Endothelial cell of umbilical vein (primary cell): ENCODE data around the gene THBS1. TPM values are rescaled to one million over a fixed set of nuclear protein-coding genes. Genes with fewer than 3 reads are reported as not detected.
A peak's percentile ranks its signal among the peaks of the same experiment; 100 is the strongest.

ENCODE experiments used
- BruUV-seq: library from RNA; stranded (reverse); fragments of 400-500 nt; replicated peaks from 2 replicates; lab custom pipeline; 2021; lab: Mats Ljungman, UMichigan
- CTCF ChIA-PET: fragments of 300-600, 350-600 bp; sonication (Branson Sonifier 250); formaldehyde crosslinking; loops from one replicate; lab custom pipeline; 2021; ENCODE audit warnings: antibody characterized with exemption, inconsistent platforms; lab: Charles Lee
- POLR2A ChIA-PET: fragments of 300-600, 350-600 bp; sonication (Branson Sonifier 250); formaldehyde crosslinking; loops from one replicate; lab custom pipeline; 2021; ENCODE audit warnings: antibody characterized with exemption, inconsistent platforms; lab: Charles Lee
- DNase-seq: peaks from one replicate; pipeline ENCODE4 v3.0.0-alpha.2; 2011; ENCODE audit warnings: low read depth, low spot score
- FAIRE-seq: peaks from 2 replicates; lab custom pipeline; 2011; peaks lifted over from hg19 to GRCh38; lab: Jason Lieb, UNC
- H2AFZ ChIP-seq: 2 replicates; pipeline ENCODE4 v1.6.0; 2012; ENCODE audit warnings: low read depth, low read length, control low read depth, inconsistent platforms
- H3K27ac ChIP-seq: 2 replicates; pipeline ENCODE4 v1.5.1; 2011; ENCODE audit warnings: low read depth, mild to moderate bottlenecking, control low read depth, low read length, moderate library complexity; ENCODE audit not compliant: insufficient read depth
- H3K27me3 ChIP-seq, 2 experiments: 2 replicates each; pipeline versions ENCODE4 v1.6.0 to v1.6.1; 2011; ENCODE audit warnings: low read length in 2 of 2, mixed read lengths in 1 of 2; ENCODE audit not compliant: control insufficient read depth in 2 of 2, insufficient read depth in 2 of 2
- H3K36me3 ChIP-seq, 2 experiments: 2 replicates in 1 of 2; 3 replicates in 1 of 2; pipeline ENCODE4 v1.5.1; 2011; ENCODE audit warnings: low read length in 2 of 2, mild to moderate bottlenecking in 1 of 2, moderate library complexity in 1 of 2; ENCODE audit not compliant: control insufficient read depth in 2 of 2, insufficient read depth in 2 of 2; ENCODE audit errors: extremely low read depth in 1 of 2
- H3K4me1 ChIP-seq: 3 replicates; pipeline ENCODE4 v1.5.1; 2011; ENCODE audit warnings: mild to moderate bottlenecking, low read length; ENCODE audit not compliant: control insufficient read depth, insufficient read depth; ENCODE audit errors: extremely low read depth
- H3K4me2 ChIP-seq: 2 replicates; pipeline ENCODE4 v1.6.1; 2011; ENCODE audit warnings: low read length, control low read depth, mixed read lengths; ENCODE audit not compliant: insufficient read depth
- H3K4me3 ChIP-seq, 3 experiments: fragments of 200-600 bp in 1 of 3; sonication (generic), shearing (Covaris generic) in 1 of 3; replicated peaks in 1 of 3; 2 replicates each; pipeline ENCODE4 v1.5.1; 2011 to 2016; ENCODE audit warnings: control low read depth in 3 of 3, low read length in 3 of 3, mild to moderate bottlenecking in 2 of 3, inconsistent platforms in 1 of 3, low read depth in 1 of 3, moderate library complexity in 1 of 3; ENCODE audit not compliant: insufficient read depth in 1 of 3
- H3K79me2 ChIP-seq: 2 replicates; pipeline ENCODE4 v1.6.0; 2012; ENCODE audit warnings: low read length, inconsistent platforms; ENCODE audit not compliant: control insufficient read depth, insufficient read depth
- H3K9ac ChIP-seq: replicated peaks from 2 replicates; pipeline ENCODE3; 2011; ENCODE audit warnings: low read length, control low read depth; ENCODE audit not compliant: insufficient read depth; ENCODE audit errors: extremely low read depth
- H3K9me1 ChIP-seq: replicated peaks from 3 replicates; pipeline ENCODE4 v1.6.0; 2011; ENCODE audit warnings: mild to moderate bottlenecking, low read length; ENCODE audit not compliant: control insufficient read depth, insufficient read depth; ENCODE audit errors: extremely low read depth
- H3K9me3 ChIP-seq: replicated peaks from 2 replicates; pipeline ENCODE4 v1.5.1; 2012; ENCODE audit warnings: low read length, inconsistent platforms; ENCODE audit not compliant: control insufficient read depth, insufficient read depth
- H4K20me1 ChIP-seq: replicated peaks from 2 replicates; pipeline ENCODE3; 2011; ENCODE audit warnings: mild to moderate bottlenecking, low read length; ENCODE audit not compliant: control insufficient read depth, insufficient read depth; ENCODE audit errors: extremely low read depth
- CTCF ChIP-seq, 2 donors: IDR thresholded peaks; 1 replicate in 1 of 2; 2 replicates in 1 of 2; pipeline ENCODE4 v1.5.1; 2011; ENCODE audit warnings: low read length in 2 of 2, mild to moderate bottlenecking in 2 of 2, moderate library complexity in 2 of 2, control low read depth in 1 of 2, inconsistent platforms in 1 of 2, low read depth in 1 of 2; ENCODE audit not compliant: insufficient read depth in 1 of 2; ENCODE audit errors: extremely low read depth in 1 of 2
- EZH2 ChIP-seq: IDR thresholded peaks from 2 replicates; pipeline ENCODE4 v1.6.1; 2012; ENCODE audit warnings: borderline replicate concordance, low read depth, mild to moderate bottlenecking, moderate library complexity, low read length, inconsistent platforms; ENCODE audit not compliant: severe bottlenecking
- FOS ChIP-seq: IDR thresholded peaks from 2 replicates; pipeline ENCODE4 v1.6.1; 2011; ENCODE audit warnings: mild to moderate bottlenecking, low read length, moderate library complexity, borderline replicate concordance; ENCODE audit not compliant: insufficient read depth
- GATA2 ChIP-seq: IDR thresholded peaks from 2 replicates; pipeline ENCODE4 v1.7.0; 2011; ENCODE audit warnings: low read depth, mild to moderate bottlenecking, moderate library complexity, mixed read lengths, low read length; ENCODE audit not compliant: insufficient read length, insufficient read depth
- JUN ChIP-seq: IDR thresholded peaks from 2 replicates; pipeline ENCODE4 v1.6.1; 2011; ENCODE audit warnings: borderline replicate concordance, low read depth; ENCODE audit not compliant: insufficient read length, insufficient read depth
- MAX ChIP-seq: IDR thresholded peaks from 2 replicates; pipeline ENCODE4 v1.6.1; 2011; ENCODE audit not compliant: insufficient read depth, insufficient read length
- MYC ChIP-seq: IDR thresholded peaks from one replicate; pipeline ENCODE4 v1.6.1; 2011; ENCODE audit warnings: mild to moderate bottlenecking, low read depth, low read length
- POLR2A ChIP-seq: IDR thresholded peaks from 2 replicates; pipeline ENCODE4 v1.6.1; 2012; ENCODE audit warnings: low read depth, mild to moderate bottlenecking, control low read depth, low read length
- POLR2AphosphoS5 ChIP-seq: IDR thresholded peaks from 2 replicates; pipeline ENCODE4 v1.6.1; 2012; ENCODE audit warnings: low read depth, mild to moderate bottlenecking, control low read depth, low read length, moderate library complexity; ENCODE audit not compliant: insufficient read depth
- dilution Hi-C: fragments of 300-500 bp; cut with MboI; formaldehyde crosslinking; loops from one replicate; pipeline ENCODE4 v1.15.0; 2019; ENCODE audit warnings: low sequenced_read_pairs; ENCODE audit not compliant: extremely low pct_ligation_motif_present
- intact Hi-C: fragments of 100-400 bp; cut with micrococcal nuclease; formaldehyde crosslinking; loops from one replicate; pipeline ENCODE4 v1.10.0; 2022
- polyA plus RNA-seq, 4 experiments: library from polyadenylated mRNA; depleted of rRNA in 3 of 4; stranded (reverse) in 3 of 4; unstranded in 1 of 4; fragments of >200 nt; gene quantifications; 2 replicates each; pipeline versions ENCODE4 v1.2.1 to v1.2.3, GENCODE V29; 2011 to 2012; ENCODE audit warnings: missing spikeins in 1 of 4
- total RNA-seq: library from RNA; stranded (reverse); gene quantifications from 2 replicates; pipeline ENCODE4 v1.2.3, GENCODE V29; 2021

Gene THBS1
- total and polyA plus RNA-seq, 2 donors (not counting 3 experiments of a cell fraction or from before 2014, with no cell fraction given): 6,293 to 8,883 TPM

- no peak overlapping the region for H3K4me3 ChIP-seq
- H3K4me2 ChIP-seq: no peak overlapping the region
- FAIRE-seq (no peak), DNase-seq (peak; percentile 16)
- dilution Hi-C loops (no loop called here), intact Hi-C loops (no loop called here)
- H3K27me3 ChIP-seq: no peaks in the 10 kb centered on the region
- no peaks in the 10 kb centered on the region for H4K20me1 ChIP-seq
- H3K4me1 ChIP-seq: no peaks in the 10 kb centered on the region
- H3K27ac ChIP-seq: no peak overlapping the region
- CTCF ChIA-PET: interaction anchor here (1.0 kb wide), 1 partner anchor 20 kb away, joined by 3 read pairs; no protein-coding TSS in a partner anchor
- no peak overlapping the region for H3K9ac ChIP-seq
- POLR2A ChIA-PET: no interaction called here
- no peak overlapping the region for H2AFZ ChIP-seq
- BruUV-seq: no TSS peak
- H3K9me1 ChIP-seq: no peaks in the 10 kb centered on the region
- no peaks in the 10 kb centered on the region for H3K36me3 ChIP-seq
- no peaks in the 10 kb centered on the region for H3K79me2 ChIP-seq
- TF ChIP-seq CTCF (IDR thresholded peaks at IDR 0.05; ENCODE audit: extremely low read depth in 1 of 2, insufficient read depth in 1 of 2, low read depth in 1 of 2, low read length in 2 of 2): no peak
- no peak for TF ChIP-seq JUN
- TF ChIP-seq POLR2AphosphoS5: no peak
- no peak for TF ChIP-seq GATA2
- no peak for TF ChIP-seq POLR2A
- TF ChIP-seq FOS: no peak
- TF ChIP-seq MAX: no peak
- TF ChIP-seq EZH2: no peak
- no peak for TF ChIP-seq MYC
- no peaks in the 10 kb centered on the region for H3K9me3 ChIP-seq
These were observed 41.9 kb upstream of the THBS1 start for GRCh38 chr15:39538936-39539335.
